Heart left ventricle (tissue), 16 donors: ENCODE data around the gene UBTD1. TPM values are rescaled to one million over a fixed set of nuclear protein-coding genes. Genes with fewer than 3 reads are reported as not detected.
"Not testable (repeated sequence)": the region's sequence is repeated elsewhere in the genome, so short reads cannot be mapped to it uniquely, and the experiment has no call there.

Experiments used
- ATAC-seq, 4 donors: fragments of 200-7000 bp; cut with Tn5 transposase; one replicate each; pipeline ENCODE4 v1.9.1; 2020 to 2022; ENCODE audit warnings: moderate library complexity in 4 of 4, mild to moderate bottlenecking in 3 of 4, moderate number of reproducible peaks in 1 of 4
- DNase-seq, 5 donors: peaks; one replicate each; pipeline ENCODE4 v3.0.0-alpha.2; 2020
- H3K27ac ChIP-seq, 12 donors: fragments of 200-600 bp; sonication (generic) in 4 of 12; one replicate each; pipeline versions ENCODE4 v1.5.0 to v1.8.0; 2016 to 2022; ENCODE audit warnings: mild to moderate bottlenecking in 2 of 12
- H3K27me3 ChIP-seq, 9 donors: fragments of 200-600 bp; sonication (generic) in 2 of 9; one replicate each; pipeline versions ENCODE4 v1.5.1 to v1.8.0; 2016 to 2022; ENCODE audit warnings: mild to moderate bottlenecking in 3 of 9
- H3K36me3 ChIP-seq, 9 donors: fragments of 200-600 bp; sonication (generic) in 2 of 9; one replicate each; pipeline versions ENCODE4 v1.5.0 to v1.8.0; 2018 to 2022; ENCODE audit warnings: mild to moderate bottlenecking in 2 of 9
- H3K4me1 ChIP-seq, 12 donors: fragments of 200-600 bp; sonication (generic) in 4 of 12; one replicate each; pipeline versions ENCODE4 v1.5.0 to v1.8.0; 2016 to 2022; ENCODE audit warnings: mild to moderate bottlenecking in 3 of 12
- H3K4me3 ChIP-seq, 12 donors: fragments of 200-600 bp; sonication (generic) in 4 of 12; one replicate each; pipeline versions ENCODE4 v1.5.0 to v1.8.0; 2017 to 2022; ENCODE audit warnings: mild to moderate bottlenecking in 9 of 12, moderate library complexity in 4 of 12
- H3K9me3 ChIP-seq, 12 donors: fragments of 200-600 bp; sonication (generic) in 4 of 12; one replicate each; pipeline versions ENCODE4 v1.5.0 to v1.8.0; 2016 to 2022; ENCODE audit warnings: mild to moderate bottlenecking in 1 of 12
- POLR2A ChIP-seq, 2 donors: fragments of 450-650 bp; IDR thresholded peaks; one replicate each; pipeline ENCODE4 v1.6.1; 2017; ENCODE audit warnings: antibody characterized with exemption in 2 of 2, mild to moderate bottlenecking in 2 of 2, moderate library complexity in 2 of 2
- WGBS, 4 donors: extraction: QIAGEN DNeasy Blood & Tissue Kit in 2 of 4; methylation state at CpG; one replicate each; pipeline versions ENCODE4 v1.1.5 to v1.1.7; 2013 to 2018; 5-methylcytosine and 5-hydroxymethylcytosine counted together
- intact Hi-C, 10 donors: fragments of 100-400 bp; cut with DNase I; formaldehyde crosslinking; loops; one replicate each; pipeline versions ENCODE4 v1.11.1 to v1.14.2; 2022
- polyA plus RNA-seq, 2 donors: library from polyadenylated mRNA; stranded (reverse); fragments of 200-250 nt; gene quantifications; one replicate each; pipeline ENCODE4 v1.2.3, GENCODE V29; 2013
- total RNA-seq, 9 donors: library from RNA; depleted of rRNA in 2 of 9; stranded (reverse); fragments of >200 nt in 2 of 9; fragmentation: NEBNext Ultra II Directional in 3 of 9; extraction: Animal tissue kit (Norgen Biotek cat#: 25700) in 3 of 9; gene quantifications; one replicate each; pipeline versions ENCODE4 v1.1.0 to v1.2.4, GENCODE V29; 2016 to 2023
- TF ChIP-seq, protein P1 (sequence below), 12 donors: fragments of 200-600 bp; sonication (generic) in 4 of 12; IDR thresholded peaks; one replicate each; pipeline versions ENCODE4 v1.5.0 to v1.8.0; 2018 to 2022; ENCODE audit warnings: antibody characterized with exemption in 12 of 12, mild to moderate bottlenecking in 5 of 12
- donor health status: ischemic (EF 13 %, LVEDD 7.1; RV severe dilation, severe dysfunction).
- donor health status: healthy with polysubstance abuse.
- donor health status: DM: no; HTN: yes; CAD: no.
- donor health status: DM: no; HTN: no; CAD: no.
- donor health status: ischemic (EF 25% LVEDD 6.9; RV normal size, moderate dysfunction).
- donor health status: ischemic (EF 25% LVEDD 5.7; RV mildly dilated, moderate dysfunction).
- donor health status: healthy.
- donor health status: DM: yes; HTN: yes; CAD: no.
- donor health status: ischemic (EF 35%, LVEDD 5.7; RV mildly dilated, moderate dysfunction).
- donor health status: nonischemic (EF 11% LVEDD 7.7; RV severe dilation, severe dysfunction).
- donor health status: DM: yes; HTN: yes; CAD: no.
- donor health status: PGD.
- donor health status: ischemic (EF 29% LVEDD 5.4; RV normal size, mild dysfunction).
- donor health status: nonischemic (EF 23%, LVEDD 6.1; RV moderate dilation, normal function).

The UBTD1 gene
- total and polyA plus RNA-seq, 11 donors, result 18.2 to 49.7 (median 28.2) TPM

DNA sequence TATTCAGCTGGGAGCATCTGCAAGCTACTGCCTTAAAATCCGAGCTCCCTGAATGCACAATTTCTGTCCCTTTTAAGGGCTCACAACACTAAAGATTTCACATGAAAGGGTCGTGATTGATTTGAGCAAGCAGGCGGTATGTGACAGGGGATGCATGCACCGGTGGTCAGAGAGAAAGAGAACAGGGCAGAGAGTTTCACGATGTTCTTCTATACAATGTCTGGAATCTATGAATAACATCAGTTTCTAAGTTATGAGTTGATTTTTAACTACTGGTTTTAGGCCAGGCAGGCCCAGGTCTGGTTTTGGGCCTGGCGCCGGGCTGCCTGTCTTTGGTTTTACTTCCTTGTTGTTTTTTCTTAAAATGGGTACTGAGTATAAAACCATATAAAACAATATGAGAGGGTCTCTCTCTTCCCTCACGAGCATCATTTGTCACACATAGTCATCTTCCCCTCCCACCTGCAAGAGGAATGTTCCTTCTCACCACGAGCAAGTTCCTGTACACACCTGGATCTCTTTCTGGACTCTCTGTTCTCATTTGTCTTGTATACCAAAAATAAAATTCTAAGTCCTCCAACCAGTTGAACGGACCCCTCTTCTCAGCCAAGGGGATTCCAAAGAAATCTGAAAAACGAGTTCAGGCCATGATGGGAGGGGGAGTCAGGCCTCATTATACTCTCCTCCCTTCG, 62.8 kb downstream of the UBTD1 start:
- not testable (repeated sequence) for ATAC-seq, H3K36me3 ChIP-seq, H3K9me3 ChIP-seq, H3K27me3 ChIP-seq
- Histone ChIP-seq H3K27ac (peak overlapping the region in 5 of 12 donors; percentile 8 to 67 (median 52)), H3K4me1 (peaks cover 0 to 10% (median 0%) of the 10 kb centered on the region in 12 donors), H3K4me3 (peak overlapping the region in 6 of 12 donors; percentile 15 to 52 (median 36))
- DNase-seq, result peak in 1 of 5 donors; percentile 9
- intact Hi-C loops, result loop anchor here in 1 of 10 donors (1.0 kb wide), 1 partner anchor 18 kb away; no protein-coding TSS in a partner anchor
- 93 to 96% (median 96%) methylated on average over 12 of the region's 12 CpGs for WGBS, 4 donors

GRCh38 chr10:97562329-97562728, 63.6 kb downstream of the UBTD1 start:
- H3K36me3 ChIP-seq, H3K27ac ChIP-seq, H3K27me3 ChIP-seq, ATAC-seq, H3K9me3 ChIP-seq, H3K4me3 ChIP-seq, intact Hi-C loops, DNase-seq: not testable (repeated sequence)
- peaks cover 0 to 10% (median 0%) of the 10 kb centered on the region in 12 donors for H3K4me1 ChIP-seq
- WGBS, 4 donors, result 98 to 99% (median 99%) methylated on average over 5 of the region's 5 CpGs

DNA sequence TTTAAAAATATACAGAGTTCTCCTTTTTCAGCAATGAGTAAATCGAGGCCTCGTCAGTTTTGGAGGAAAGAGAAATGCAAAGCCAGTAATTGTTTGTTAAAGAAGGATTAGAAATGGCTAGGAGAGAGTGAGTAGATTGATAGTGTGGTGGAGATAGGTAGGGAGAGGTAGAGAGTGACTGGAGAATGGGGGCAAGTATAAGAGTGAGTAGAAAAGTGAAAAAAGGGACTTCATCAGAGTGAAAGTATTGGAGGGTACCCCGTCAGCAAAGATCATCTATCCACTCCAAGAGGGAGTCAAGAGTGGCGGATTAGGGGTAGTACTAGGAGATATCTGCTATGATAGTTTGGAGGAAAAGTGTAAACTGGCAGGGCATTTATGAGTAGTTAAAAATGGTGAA, 64.6 kb downstream of the UBTD1 start:
- DNase-seq, result no peak
- intact Hi-C loops, result no loop called here
- ATAC-seq, result no peak
- Histone ChIP-seq H3K4me1 (peaks cover 0 to 10% (median 0%) of the 10 kb centered on the region in 12 donors), H3K4me3 (no peak overlapping the region), H3K27ac (no peak overlapping the region), H3K9me3 (no peaks in the 10 kb centered on the region), H3K27me3 (no peaks in the 10 kb centered on the region), H3K36me3 (peaks cover 0 to 6% (median 6%) of the 10 kb centered on the region in 9 donors)
- WGBS, 4 donors, result 95 to 100% (median 96%) methylated on average over 4 of the region's 4 CpGs
- TF ChIP-seq POLR2A (IDR thresholded peaks at IDR 0.05), result no peak
- TF ChIP-seq, protein P1, sequence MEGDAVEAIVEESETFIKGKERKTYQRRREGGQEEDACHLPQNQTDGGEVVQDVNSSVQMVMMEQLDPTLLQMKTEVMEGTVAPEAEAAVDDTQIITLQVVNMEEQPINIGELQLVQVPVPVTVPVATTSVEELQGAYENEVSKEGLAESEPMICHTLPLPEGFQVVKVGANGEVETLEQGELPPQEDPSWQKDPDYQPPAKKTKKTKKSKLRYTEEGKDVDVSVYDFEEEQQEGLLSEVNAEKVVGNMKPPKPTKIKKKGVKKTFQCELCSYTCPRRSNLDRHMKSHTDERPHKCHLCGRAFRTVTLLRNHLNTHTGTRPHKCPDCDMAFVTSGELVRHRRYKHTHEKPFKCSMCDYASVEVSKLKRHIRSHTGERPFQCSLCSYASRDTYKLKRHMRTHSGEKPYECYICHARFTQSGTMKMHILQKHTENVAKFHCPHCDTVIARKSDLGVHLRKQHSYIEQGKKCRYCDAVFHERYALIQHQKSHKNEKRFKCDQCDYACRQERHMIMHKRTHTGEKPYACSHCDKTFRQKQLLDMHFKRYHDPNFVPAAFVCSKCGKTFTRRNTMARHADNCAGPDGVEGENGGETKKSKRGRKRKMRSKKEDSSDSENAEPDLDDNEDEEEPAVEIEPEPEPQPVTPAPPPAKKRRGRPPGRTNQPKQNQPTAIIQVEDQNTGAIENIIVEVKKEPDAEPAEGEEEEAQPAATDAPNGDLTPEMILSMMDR (IDR thresholded peaks at IDR 0.05), result no peak

DNA sequence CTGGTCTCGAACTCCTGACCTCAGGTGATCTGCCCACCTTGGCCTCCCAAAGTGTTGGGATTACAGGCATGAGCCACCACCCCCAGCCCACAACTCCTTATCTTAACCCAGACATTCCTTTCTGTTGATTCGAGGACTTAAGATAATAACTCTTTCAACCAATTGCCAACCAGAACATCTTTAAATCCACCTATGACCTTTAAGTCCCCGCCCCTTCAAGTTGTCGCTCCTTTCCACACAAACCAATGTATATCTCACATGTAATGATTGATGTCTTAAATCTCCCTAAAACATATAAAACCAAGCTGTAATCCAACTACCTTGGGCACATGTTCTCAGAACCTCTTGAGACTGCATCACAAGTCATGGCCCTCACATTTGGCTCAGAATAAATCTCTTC, 66.1 kb downstream of the UBTD1 start:
- 75 to 83% (median 82%) methylated on average over 4 of the region's 4 CpGs for WGBS, 4 donors
- no peaks in the 10 kb centered on the region for H3K27me3 ChIP-seq
- H3K4me1 ChIP-seq, result peaks cover 0 to 10% (median 0%) of the 10 kb centered on the region in 12 donors
- no peak overlapping the region for H3K27ac ChIP-seq
- TF ChIP-seq POLR2A (IDR thresholded peaks at IDR 0.05), result no peak
- TF ChIP-seq, protein P1 (IDR thresholded peaks at IDR 0.05), result no peak
- H3K9me3 ChIP-seq, result no peaks in the 10 kb centered on the region
- no peak for ATAC-seq
- DNase-seq, result no peak
- peaks cover 0 to 21% (median 19%) of the 10 kb centered on the region in 9 donors for H3K36me3 ChIP-seq
- no peak overlapping the region for H3K4me3 ChIP-seq
- intact Hi-C loops, result no loop called here

- Histone ChIP-seq H3K4me1 (peaks cover 0 to 11% (median 9%) of the 10 kb centered on the region in 12 donors), H3K36me3 (peaks cover 0 to 36% (median 31%) of the 10 kb centered on the region in 9 donors), H3K27me3 (no peaks in the 10 kb centered on the region), H3K4me3 (no peak overlapping the region), H3K27ac (no peak overlapping the region), H3K9me3 (no peaks in the 10 kb centered on the region)
- ATAC-seq, result no peak
- WGBS, 4 donors, result 93 to 100% (median 97%) methylated on average over 2 of the region's 2 CpGs
- DNase-seq, result peak in 1 of 5 donors; percentile 20
- intact Hi-C loops, result no loop called here
- TF ChIP-seq, protein P1 (IDR thresholded peaks at IDR 0.05), result no peak
- no peak for TF ChIP-seq POLR2A (IDR thresholded peaks at IDR 0.05)
These were observed 67.7 kb downstream of the UBTD1 start for GRCh38 chr10:97566336-97566996.
